SIG-M5 (cell line): Measurements from ENCODE around the gene NPHP4.

ENCODE experiments used
- DNase-seq: peaks from one replicate; lab custom pipeline; 2025; lab: John Stamatoyannopoulos, UW

The NPHP4 gene

GRCh38 chr1:5950201-5950895, 41.9 kb downstream of the NPHP4 start:
- no peak for DNase-seq

GRCh38 chr1:5949761-5950100, 42.5 kb downstream of the NPHP4 start:
- DNase-seq: no peak

DNA sequence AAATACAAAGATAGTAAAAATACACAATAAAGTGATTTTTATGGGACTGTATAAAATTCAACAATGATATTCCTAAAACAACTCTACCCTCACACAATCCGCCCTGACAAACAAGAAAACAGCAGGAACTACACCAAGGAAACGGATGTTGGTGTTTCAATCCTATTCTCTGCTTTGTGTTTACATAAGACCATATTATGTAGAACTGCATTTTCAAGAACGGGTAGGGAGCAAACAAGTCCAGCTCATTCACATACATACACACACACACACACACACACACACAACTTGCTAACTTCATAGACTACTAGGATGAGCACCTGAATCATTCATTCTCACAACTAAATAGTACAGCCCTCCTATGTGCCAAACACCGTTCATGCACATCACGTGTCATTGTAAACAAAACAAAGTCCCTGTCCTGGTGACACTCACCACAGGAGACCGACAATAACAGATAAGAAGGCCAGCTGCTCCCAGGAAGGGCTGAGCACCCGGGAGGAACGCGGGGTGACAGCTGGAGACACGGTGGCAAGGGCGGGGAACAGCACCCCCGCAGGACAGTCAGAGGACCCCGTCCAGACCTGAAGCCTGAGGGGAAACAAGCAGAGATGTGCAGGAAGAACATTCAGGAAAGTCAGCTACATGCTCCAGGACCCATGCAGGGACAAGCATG, 43.0 kb downstream of the NPHP4 start:
- DNase-seq: no peak

DNA sequence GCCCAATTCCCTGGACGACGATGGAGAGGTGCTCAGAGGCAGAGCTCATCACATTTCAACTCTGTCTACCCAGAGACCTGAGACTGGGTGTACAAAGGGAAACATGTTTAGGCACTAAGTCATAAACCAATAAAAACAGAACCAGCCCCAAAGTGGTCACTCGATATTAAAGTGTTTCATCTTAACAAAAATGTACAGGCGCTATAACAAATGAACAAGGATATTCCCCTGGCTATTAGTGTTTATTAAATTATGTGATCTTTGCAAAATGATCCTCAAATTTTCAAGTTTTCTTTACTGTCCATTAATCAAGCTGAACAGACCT, 43.6 kb downstream of the NPHP4 start:
- DNase-seq: no peak

DNA sequence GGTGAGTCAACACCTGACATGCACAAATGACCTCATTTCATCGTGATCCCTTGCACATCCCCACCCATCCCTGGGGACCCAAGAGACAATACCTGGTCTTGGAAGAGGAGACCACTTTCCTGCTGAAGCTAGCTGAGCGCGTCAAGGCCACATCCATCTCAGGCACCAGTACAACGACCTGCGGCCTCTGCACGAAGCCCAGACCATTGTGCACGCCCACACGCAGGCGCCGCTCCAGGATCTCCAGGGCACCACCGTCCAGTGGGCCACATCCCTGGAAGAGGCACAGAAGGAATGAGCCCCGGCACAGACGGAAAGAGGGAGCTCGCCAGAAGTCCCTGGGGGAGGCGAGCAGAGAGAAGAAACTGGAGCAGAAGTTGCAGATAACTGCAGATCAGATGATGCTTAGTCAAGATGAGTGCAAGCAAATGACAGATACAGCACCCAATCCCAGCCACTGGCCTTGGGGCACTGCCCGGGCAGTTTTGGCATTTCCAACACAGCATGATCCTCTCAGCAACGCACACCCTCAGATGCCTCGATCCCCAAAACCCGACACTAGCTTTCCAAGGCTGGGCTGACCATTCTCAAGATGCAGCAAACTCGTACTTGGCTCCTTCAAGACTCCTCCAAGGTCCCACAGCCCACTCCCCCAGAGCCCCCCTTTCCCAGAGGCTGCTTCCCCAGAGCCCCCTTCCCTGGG, 44.1 kb downstream of the NPHP4 start:
- no peak for DNase-seq

DNA sequence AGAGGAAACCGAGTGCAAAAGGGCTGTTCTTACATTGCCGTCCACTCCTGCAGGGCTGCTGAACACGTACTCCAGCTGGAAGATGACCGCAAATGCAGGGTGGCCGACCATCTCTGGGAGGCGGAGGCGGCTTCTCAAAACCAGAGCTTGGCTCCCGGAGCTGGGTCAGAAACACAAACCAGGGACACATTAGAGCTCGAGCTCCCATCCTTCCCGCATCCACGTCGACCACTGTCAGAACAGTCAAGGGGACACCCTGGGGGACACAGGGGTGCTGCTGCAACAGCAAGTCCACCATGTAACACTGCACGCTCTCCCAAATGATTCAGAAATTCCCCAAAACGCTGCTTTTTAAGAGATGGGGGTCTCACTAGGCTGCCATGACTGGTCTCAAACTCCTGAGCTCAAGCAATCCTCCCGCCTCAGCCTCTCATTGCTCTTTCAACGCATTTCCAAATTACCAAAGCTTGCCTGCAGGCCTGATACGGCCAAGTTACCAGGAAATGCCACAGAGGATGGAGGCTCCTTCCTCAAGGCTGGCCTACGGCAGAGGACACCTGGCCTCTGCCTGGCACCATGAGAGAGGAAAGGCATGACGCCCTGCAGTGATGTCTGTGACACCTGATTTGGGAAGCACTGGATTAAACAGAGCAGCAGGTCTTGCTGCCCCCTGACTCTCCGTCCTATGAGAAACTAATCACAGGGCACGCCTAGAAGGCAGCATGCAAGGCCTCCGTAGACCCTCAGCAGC, 45.0 kb downstream of the NPHP4 start:
- no peak for DNase-seq

GRCh38 chr1:5945445-5945844, 46.8 kb downstream of the NPHP4 start:
- no peak for DNase-seq

GRCh38 chr1:5944843-5945167, 47.4 kb downstream of the NPHP4 start:
- no peak for DNase-seq

DNA sequence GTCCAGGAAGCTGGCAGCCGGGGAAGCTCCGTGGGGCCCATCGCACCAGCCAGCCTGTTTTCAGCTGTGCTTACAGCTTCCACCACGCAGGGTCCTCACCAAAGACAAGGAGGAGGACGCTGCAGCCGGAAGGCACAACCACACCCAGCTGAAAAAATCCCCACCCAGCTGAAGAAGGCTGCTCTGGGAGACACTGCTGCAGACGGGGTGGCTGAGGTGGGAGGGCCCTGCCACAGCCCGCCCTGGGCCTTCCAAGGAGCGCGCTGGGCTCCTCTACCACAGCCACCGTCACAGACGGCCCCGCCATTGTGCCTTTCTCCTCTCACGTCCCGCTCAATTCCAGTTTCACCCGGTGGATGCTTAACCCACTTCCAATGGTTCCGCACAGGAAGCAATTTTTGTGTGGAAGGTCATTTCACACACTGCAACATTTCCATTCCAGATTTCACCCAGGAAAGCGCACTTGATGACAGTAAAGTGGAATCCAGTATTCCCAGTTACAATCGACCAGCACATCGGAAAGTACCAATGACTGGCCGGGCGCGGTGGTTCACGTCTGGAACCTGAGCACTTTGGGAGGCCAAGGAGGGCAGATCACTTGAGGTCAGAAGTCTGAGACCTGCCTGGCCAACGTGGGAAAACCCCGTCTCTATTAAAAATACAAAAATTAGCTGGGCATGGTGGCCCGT, 47.9 kb downstream of the NPHP4 start:
- no peak for DNase-seq

GRCh38 chr1:5943343-5944124, 48.7 kb downstream of the NPHP4 start:
- DNase-seq: no peak

DNA sequence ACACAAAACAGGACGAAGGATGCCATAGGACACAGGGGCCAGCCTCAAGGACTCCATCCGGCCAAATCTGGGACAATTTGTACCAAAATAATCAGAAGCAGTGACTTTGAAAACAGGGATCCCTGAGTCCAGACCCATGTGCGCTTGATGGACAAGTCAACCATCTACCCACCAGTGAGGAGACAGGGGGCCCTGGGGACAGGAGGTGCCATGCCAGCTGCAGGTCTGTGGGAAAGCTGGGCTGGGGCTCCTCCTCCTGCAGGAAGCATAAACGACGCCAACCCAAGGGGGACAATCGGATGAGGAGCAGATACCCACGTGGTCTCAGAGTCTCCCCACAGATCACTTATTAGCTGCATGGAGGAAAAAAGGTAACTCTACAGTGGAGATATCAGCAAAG, 50.6 kb downstream of the NPHP4 start:
- no peak for DNase-seq

GRCh38 chr1:5940723-5941407, 51.4 kb downstream of the NPHP4 start:
- DNase-seq: no peak

DNA sequence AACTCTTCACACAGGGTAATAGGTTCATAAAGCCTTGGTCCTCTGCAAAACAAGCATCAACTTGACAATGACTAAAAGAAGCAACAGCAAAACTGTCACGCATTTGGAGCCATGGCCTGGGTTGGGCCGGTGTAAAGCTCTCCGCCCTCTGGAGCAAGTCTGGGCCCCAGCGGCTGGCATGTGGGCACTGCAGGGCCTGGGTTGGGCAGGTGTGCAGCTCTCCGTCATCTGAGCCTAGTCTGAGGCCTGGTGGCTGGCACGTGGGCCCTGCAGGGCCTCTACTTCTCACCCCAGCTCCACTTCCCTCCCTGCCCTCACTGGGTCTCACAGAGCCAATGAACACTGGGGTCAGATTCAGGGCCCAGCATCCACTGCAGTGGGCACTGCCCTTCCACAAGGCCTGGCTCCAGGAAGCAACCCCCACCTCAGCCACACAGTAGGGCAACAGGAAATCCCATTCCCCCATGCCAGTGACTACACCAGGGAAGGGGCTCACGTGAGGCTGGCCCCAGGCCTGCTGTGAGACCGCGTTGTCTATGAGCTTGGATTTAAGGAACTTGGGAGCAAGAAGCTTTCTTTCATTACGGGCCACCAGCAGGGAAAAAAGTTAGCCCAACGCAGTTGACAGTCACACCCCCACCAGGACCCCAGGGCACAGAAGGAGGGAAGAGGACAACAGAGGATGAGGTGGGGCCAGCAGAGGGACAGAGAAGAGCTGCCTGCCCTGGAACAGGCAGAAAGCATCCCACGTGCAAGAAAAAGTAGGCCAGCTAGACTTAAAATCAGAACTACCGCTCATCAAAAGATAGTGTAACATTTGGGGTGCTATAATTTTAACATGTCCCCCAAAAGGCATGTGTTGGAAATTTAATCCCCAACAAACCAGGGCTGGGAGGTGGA, 52.7 kb downstream of the NPHP4 start:
- no peak for DNase-seq

DNA sequence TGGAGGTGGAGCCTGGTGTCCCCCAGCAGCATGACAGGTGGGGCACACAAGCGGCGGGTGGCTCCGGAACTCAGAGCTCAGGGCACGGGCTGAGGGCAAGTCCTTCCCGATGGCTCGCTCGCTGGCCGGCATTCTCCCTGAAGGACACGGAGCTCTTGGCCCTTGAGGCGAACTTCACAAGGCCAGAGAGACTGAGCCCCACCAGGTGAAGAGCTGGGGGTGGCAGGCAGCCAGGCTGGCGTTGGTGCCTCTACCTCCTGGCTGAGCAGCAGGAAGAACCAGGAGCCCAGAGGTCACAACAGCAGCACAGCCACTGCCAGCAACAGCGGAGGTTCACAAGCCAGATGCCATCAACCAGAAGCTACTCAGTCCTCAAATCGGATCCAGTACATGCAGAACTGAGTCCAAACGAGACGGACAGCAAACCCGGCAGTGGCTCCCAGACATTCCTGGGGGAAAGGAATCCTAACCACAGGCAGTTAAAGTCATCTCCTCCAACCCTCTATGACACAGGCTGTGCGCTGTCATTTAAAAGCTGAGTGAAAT, 54.1 kb downstream of the NPHP4 start:
- no peak for DNase-seq

DNA sequence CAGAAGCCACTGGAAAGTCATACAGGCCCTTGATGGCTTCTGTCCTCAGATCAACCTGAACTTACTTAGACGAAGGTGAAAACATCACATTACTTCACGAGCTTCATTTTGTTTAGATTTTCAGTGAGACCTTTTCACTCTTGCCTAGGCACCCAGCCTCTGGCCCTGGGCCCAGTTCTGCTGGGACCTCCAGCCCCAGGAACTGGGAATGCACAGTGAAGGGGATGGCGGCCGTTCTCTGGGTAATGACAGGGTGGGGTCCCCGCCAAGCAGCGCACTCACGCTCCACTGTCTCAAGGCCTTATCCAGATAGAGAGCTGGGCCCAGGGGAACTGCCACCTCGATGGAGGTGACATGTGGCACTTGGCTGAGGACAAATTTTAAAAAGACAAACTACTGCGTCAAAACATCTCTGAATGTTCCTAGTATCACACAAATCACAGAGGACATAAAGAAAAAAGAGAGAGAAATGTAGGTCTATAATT, 54.8 kb downstream of the NPHP4 start:
- DNase-seq: no peak

GRCh38 chr1:5936621-5937372, 55.4 kb downstream of the NPHP4 start:
- DNase-seq: no peak

DNA sequence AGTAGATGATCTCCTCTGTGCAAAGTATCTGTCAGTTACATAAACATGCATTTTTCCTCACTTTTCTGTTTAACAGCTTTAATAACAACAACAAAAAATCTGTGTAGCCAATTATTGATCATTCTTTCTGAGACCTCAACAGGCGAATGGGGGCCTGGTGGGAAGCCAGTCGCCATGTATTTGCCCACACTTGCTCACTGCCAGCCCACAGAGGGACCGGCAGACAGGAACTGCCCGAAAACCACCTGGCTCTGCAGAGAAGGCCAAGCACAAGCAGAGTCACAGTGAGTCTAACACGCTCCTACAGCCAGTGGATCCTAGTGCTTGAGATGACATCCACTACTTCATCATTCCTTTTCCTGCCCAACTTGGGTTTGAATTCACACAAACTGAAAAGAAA, 56.1 kb downstream of the NPHP4 start:
- DNase-seq: no peak

GRCh38 chr1:5935026-5935425, 57.2 kb downstream of the NPHP4 start:
- DNase-seq: no peak
